Spleen (tissue), 11 donors: ENCODE results near the gene B4GALNT4. TPM values are rescaled to one million over a fixed set of nuclear protein-coding genes. Genes with fewer than 3 reads are reported as not detected.

Experiments used
- DNase-seq: peaks from one replicate; pipeline ENCODE4 v3.0.0-alpha.2; 2020
- H3K27ac ChIP-seq, 8 donors: fragments of 200-600 bp; sonication (generic) in 7 of 8; 1 replicate in 4 of 8; 2 replicates in 4 of 8; pipeline versions ENCODE4 v1.5.0 to v1.8.0; 2016 to 2021; ENCODE audit warnings: inconsistent platforms in 4 of 8, mild to moderate bottlenecking in 4 of 8, moderate library complexity in 1 of 8
- H3K27me3 ChIP-seq, 7 donors: fragments of 200-600 bp; sonication (generic) in 6 of 7; replicated peaks in 1 of 7; 1 replicate in 4 of 7; 2 replicates in 3 of 7; pipeline versions ENCODE4 v1.5.0 to v1.8.0; 2016 to 2021; ENCODE audit warnings: inconsistent platforms in 3 of 7, mild to moderate bottlenecking in 1 of 7
- H3K36me3 ChIP-seq, 6 donors: fragments of 200-600 bp; sonication (generic) in 5 of 6; 1 replicate in 4 of 6; 2 replicates in 2 of 6; pipeline versions ENCODE4 v1.5.0 to v1.8.0; 2016 to 2021; ENCODE audit warnings: inconsistent platforms in 2 of 6
- H3K4me1 ChIP-seq, 6 donors: fragments of 200-600 bp; sonication (generic) in 5 of 6; 1 replicate in 3 of 6; 2 replicates in 3 of 6; pipeline versions ENCODE4 v1.5.0 to v1.8.0; 2016 to 2021; ENCODE audit warnings: inconsistent platforms in 3 of 6
- H3K4me3 ChIP-seq, 8 donors: fragments of 200-600 bp; sonication (generic) in 7 of 8; 1 replicate in 4 of 8; 2 replicates in 4 of 8; pipeline versions ENCODE4 v1.5.0 to v1.8.0; 2016 to 2021; ENCODE audit warnings: inconsistent platforms in 4 of 8, mild to moderate bottlenecking in 4 of 8, moderate library complexity in 2 of 8
- H3K9me3 ChIP-seq, 8 donors: fragments of 200-600 bp; sonication (generic) in 7 of 8; 1 replicate in 4 of 8; 2 replicates in 4 of 8; pipeline versions ENCODE4 v1.5.0 to v1.8.0; 2016 to 2021; ENCODE audit warnings: inconsistent platforms in 4 of 8
- CTCF ChIP-seq, 11 experiments: fragments of 200-600 bp in 7 of 11; fragments of 450-650 bp in 4 of 11; sonication (generic) in 4 of 11; IDR thresholded peaks in 8 of 11; conservative IDR thresholded peaks in 3 of 11; 1 replicate in 7 of 11; 2 replicates in 4 of 11; pipeline versions ENCODE4 v1.4.0 to v1.8.0; 2016 to 2021; ENCODE audit warnings: antibody characterized with exemption in 11 of 11, inconsistent platforms in 4 of 11, mild to moderate bottlenecking in 1 of 11
- POLR2A ChIP-seq, 3 donors: fragments of 450-650 bp; IDR thresholded peaks; one replicate each; pipeline ENCODE4 v1.5.1; 2017; ENCODE audit warnings: antibody characterized with exemption in 3 of 3, mild to moderate bottlenecking in 1 of 3
- POLR2AphosphoS5 ChIP-seq, 3 donors: sonication (generic); formaldehyde crosslinking; IDR thresholded peaks; one replicate each; pipeline ENCODE4 v1.5.1; 2017; ENCODE audit warnings: antibody characterized with exemption in 3 of 3
- WGBS, 5 donors: extraction: QIAGEN DNeasy Blood & Tissue Kit in 3 of 5; methylation state at CpG; one replicate each; pipeline versions ENCODE4 v1.1.5 to v1.1.7; 2013 to 2018; 5-methylcytosine and 5-hydroxymethylcytosine counted together
- intact Hi-C: fragments of 100-400 bp; cut with DNase I; formaldehyde crosslinking; loops from one replicate; pipeline ENCODE4 v1.15.0; 2023; ENCODE audit warnings: low total_unique reads
- polyA plus RNA-seq, 3 donors: library from polyadenylated mRNA; stranded (reverse); fragments of 200-250 nt; gene quantifications; one replicate each; pipeline ENCODE4 v1.2.1, GENCODE V29; 2013
- total RNA-seq, 7 donors: library from RNA; depleted of rRNA in 3 of 7; stranded (reverse); fragments of >200 nt in 3 of 7; fragmentation: NEBNext Ultra II Directional in 4 of 7; extraction: Animal tissue kit (Norgen Biotek cat#: 25700) in 4 of 7; gene quantifications; one replicate each; pipeline versions ENCODE4 v1.1.0 to v1.2.1, GENCODE V29; 2016 to 2021
- donor health status: healthy with polysubstance abuse.
- donor health status: DM: no; HTN: no; CAD: no; lungs with moderate emphysema.
- donor health status: DM: no; HTN: no; CAD: no.
- donor health status: Bipolar disorder and iron deficiency.
- donor health status: healthy.
- donor health status: DM: no; HTN: no; CAD: no.
- donor health status: DM: yes; HTN: yes; CAD: no.

The B4GALNT4 gene
- total and polyA plus RNA-seq, 10 donors, result 0.17 to 5.2 (median 0.91) TPM; not detected in 2

- peak overlapping the region; percentile 32 to 66 (median 40) for H3K4me3 ChIP-seq
- WGBS, 5 donors, result 3 to 8% (median 5%) methylated on average over 4 to 74 of the region's 76 CpGs
- intact Hi-C loops, result loop anchor here (5.0 kb wide), 1 partner anchor 49 kb away; the partner anchor contains the start of gene IFITM2
- H3K9me3 ChIP-seq, result peaks cover 0 to 7% (median 4%) of the 10 kb centered on the region in 8 donors
- no peaks in the 10 kb centered on the region for H3K36me3 ChIP-seq
- TF ChIP-seq CTCF (IDR thresholded peaks at IDR 0.05 in 8 of 11, conservative IDR thresholded peaks at IDR 0.05 in 3 of 11) (peak in 2 of 11 experiments; percentile 4 to 19), POLR2AphosphoS5 (IDR thresholded peaks at IDR 0.05) (peak; percentile 91 to 96 (median 94)), POLR2A (IDR thresholded peaks at IDR 0.05) (peak in 2 of 3 donors; percentile 65 to 79)
- peaks cover 7 to 51% (median 36%) of the 10 kb centered on the region in 6 donors for H3K4me1 ChIP-seq
- H3K27me3 ChIP-seq, result no peaks in the 10 kb centered on the region
- peak overlapping the region; percentile 88 to 99 (median 97) for H3K27ac ChIP-seq
- peak; percentile 98 for DNase-seq
Observed at GRCh38 chr11:355581-356458, 13.5 kb upstream of the B4GALNT4 start.

GRCh38 chr11:356610-357009, 12.7 kb upstream of the B4GALNT4 start:
- TF ChIP-seq POLR2A (IDR thresholded peaks at IDR 0.05) (no peak), POLR2AphosphoS5 (IDR thresholded peaks at IDR 0.05) (no peak), CTCF (IDR thresholded peaks at IDR 0.05 in 8 of 11, conservative IDR thresholded peaks at IDR 0.05 in 3 of 11) (no peak)
- H3K27me3 ChIP-seq, result no peaks in the 10 kb centered on the region
- H3K4me1 ChIP-seq, result peaks cover 7 to 43% (median 29%) of the 10 kb centered on the region in 6 donors
- WGBS, 5 donors, result 77 to 83% (median 79%) methylated on average over 6 of the region's 6 CpGs
- H3K9me3 ChIP-seq, result peaks cover 0 to 14% (median 11%) of the 10 kb centered on the region in 8 donors
- H3K36me3 ChIP-seq, result no peaks in the 10 kb centered on the region
- peak; percentile 2 for DNase-seq
- H3K4me3 ChIP-seq, result no peak overlapping the region
- intact Hi-C loops, result loop anchor here (5.0 kb wide), 1 partner anchor 49 kb away; the partner anchor contains the start of gene IFITM2
- no peak overlapping the region for H3K27ac ChIP-seq

GRCh38 chr11:357582-357981, 11.7 kb upstream of the B4GALNT4 start:
- intact Hi-C loops, result loop anchor here (5.0 kb wide), 1 partner anchor 50 kb away; the partner anchor contains the start of gene IFITM2
- H3K4me1 ChIP-seq, result peaks cover 7 to 35% (median 27%) of the 10 kb centered on the region in 6 donors
- peak; percentile 4 for DNase-seq
- peaks cover 0 to 16% (median 12%) of the 10 kb centered on the region in 8 donors for H3K9me3 ChIP-seq
- 93 to 98% (median 97%) methylated on average over 4 of the region's 4 CpGs for WGBS, 5 donors
- no peaks in the 10 kb centered on the region for H3K27me3 ChIP-seq
- H3K36me3 ChIP-seq, result no peaks in the 10 kb centered on the region
- H3K27ac ChIP-seq, result no peak overlapping the region
- no peak for TF ChIP-seq CTCF (IDR thresholded peaks at IDR 0.05 in 8 of 11, conservative IDR thresholded peaks at IDR 0.05 in 3 of 11)
- TF ChIP-seq POLR2AphosphoS5 (IDR thresholded peaks at IDR 0.05), result no peak
- TF ChIP-seq POLR2A (IDR thresholded peaks at IDR 0.05), result no peak
- H3K4me3 ChIP-seq, result no peak overlapping the region
